ENCODE measurements around the gene FAM216B.

Gene FAM216B

GRCh38 chr13:42821437-42821836 lies 40.1 kb downstream of the FAM216B start:
- in situ Hi-C loops (cut with MboI; ENCODE audit: low sequenced_read_pairs), result no loop called here

DNA sequence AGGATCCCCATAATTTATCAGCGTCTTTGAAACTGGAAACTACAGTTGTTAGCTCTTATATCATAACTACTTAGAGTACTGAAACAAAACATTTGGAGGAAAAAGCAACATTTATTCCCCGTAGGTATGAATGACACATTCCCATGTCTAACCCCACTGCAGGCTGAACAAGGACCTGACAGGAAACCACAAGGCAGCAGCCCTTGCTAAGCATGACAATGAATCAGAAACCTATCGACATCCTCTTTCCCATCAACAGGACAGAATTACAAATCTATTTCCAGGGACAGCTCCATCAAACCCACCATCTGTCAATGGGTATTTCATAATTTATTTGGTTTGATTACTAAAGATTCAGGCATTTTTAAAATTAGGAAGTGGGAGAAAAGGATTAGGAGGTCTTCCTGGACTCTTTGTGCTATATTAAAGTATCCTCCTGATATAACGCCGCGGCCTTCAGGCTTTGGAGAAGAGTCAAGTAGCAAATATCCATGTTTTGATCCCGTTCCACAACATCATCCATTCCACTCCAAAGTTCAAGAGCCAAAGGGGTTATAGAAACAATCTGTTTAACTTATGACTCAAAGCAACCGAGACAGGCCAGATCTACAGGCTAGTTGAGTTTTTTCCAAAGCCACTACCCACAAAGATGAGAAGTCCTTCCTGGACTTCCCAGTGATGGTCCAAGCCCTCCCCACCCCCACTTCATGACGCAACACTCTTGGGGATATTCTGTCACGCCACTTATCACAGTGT lies 51.1 kb downstream of the FAM216B start:
- in situ Hi-C loops (cut with MboI; ENCODE audit: low sequenced_read_pairs), result no loop called here

DNA sequence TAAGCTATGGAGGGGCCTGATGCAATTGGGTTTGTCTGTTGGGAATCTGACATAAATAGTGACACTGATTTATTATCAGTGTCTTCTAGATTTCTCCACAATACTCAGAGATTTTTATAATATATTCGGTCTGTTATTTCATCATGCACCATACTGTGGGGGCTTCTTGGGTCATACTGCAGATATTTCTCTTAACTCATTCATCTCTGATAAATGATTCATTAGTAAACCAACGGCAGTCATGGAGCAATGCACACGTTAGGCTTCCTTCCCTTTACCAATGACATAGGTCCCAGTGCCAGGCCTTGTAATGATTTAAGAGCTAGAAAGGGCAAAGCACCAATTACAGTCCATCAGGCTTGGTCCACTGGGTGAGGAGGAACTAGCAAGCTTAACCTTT lies 53.6 kb downstream of the FAM216B start:
- in situ Hi-C loops (cut with MboI; ENCODE audit: low sequenced_read_pairs), result no loop called here

DNA sequence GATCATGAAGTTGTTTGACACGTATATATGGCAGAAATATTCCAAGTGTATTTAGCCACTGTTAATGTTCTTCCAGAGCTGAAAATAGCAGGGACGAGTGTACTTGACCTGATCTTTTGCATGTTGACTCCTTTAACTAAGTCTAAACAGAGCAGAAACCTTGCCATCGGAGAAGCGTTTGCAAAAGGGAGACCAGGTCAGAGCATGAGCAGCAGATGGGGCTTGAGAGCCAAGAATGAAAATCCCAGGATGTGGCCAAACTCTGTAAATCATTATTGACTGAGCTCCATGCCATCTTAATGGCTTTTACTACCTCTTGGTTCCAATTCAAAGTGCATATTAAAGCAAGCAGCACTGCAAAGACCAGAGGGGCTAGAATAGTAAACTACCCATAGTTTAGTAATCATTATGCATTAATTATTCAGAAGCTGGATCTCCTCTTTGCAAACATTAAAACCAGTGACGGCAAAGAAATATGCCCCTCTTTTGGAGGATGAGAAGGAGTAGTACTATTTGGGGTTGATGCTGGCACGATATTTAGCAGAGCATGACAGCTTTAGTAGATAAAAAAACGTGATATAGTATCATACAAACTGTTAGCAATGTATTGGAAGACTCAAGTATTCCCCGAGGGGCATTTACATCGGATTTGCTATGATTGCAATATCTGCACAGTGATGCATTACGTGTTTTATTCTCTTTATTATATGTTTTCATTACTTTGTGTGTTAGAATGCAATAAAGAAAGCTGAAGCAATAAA lies 55.7 kb downstream of the FAM216B start:
- in situ Hi-C loops (cut with MboI; ENCODE audit: low sequenced_read_pairs), result no loop called here
